ENCODE results near the gene JDP2.

GRCh38 chr14:75404847-75405246 lies 23.0 kb upstream of the JDP2 start:
- TF ChIP-seq CTCF (conservative IDR thresholded peaks at IDR 0.05; ENCODE audit: low read depth, low read length): no peak
- no peak for TF ChIP-seq POLR2A (IDR thresholded peaks at IDR 0.05; ENCODE audit: low read depth, low read length)
- no peak for TF ChIP-seq RFX5 (IDR thresholded peaks at IDR 0.05; ENCODE audit: low read depth, low read length)
- TF ChIP-seq FOS (IDR thresholded peaks at IDR 0.05; ENCODE audit: low read depth, low read length): no peak
- no peak for TF ChIP-seq SMC3 (IDR thresholded peaks at IDR 0.05; ENCODE audit: low read depth, low read length)
- TF ChIP-seq MAZ (IDR thresholded peaks at IDR 0.05; ENCODE audit: borderline replicate concordance, low read depth, low read length): no peak
- TF ChIP-seq MAFK (IDR thresholded peaks at IDR 0.05; ENCODE audit: low read depth, low read length): no peak
- no peak for TF ChIP-seq CHD1 (IDR thresholded peaks at IDR 0.05; ENCODE audit: low read depth, low read length)
- no peak for TF ChIP-seq BHLHE40 (IDR thresholded peaks at IDR 0.05; ENCODE audit: low read depth, low read length)
- TF ChIP-seq NFE2L2 (IDR thresholded peaks at IDR 0.05; ENCODE audit: low read depth, low read length): no peak
- TF ChIP-seq RAD21 (IDR thresholded peaks at IDR 0.05; ENCODE audit: low read length): no peak
- TF ChIP-seq CEBPB (IDR thresholded peaks at IDR 0.05; ENCODE audit: low read depth, low read length): no peak
- TF ChIP-seq ELK1 (IDR thresholded peaks at IDR 0.05; ENCODE audit: borderline replicate concordance, low read depth, low read length): no peak
